Body of pancreas (tissue), 4 donors: ENCODE data around the gene PTPN12.

ENCODE experiments used
- CTCF ChIP-seq, 7 experiments: fragments of 450-650 bp in 4 of 7; fragments of 200-600 bp in 3 of 7; sonication (generic) in 3 of 7; IDR thresholded peaks; one replicate each; pipeline ENCODE4 v1.5.1; 2016 to 2019; ENCODE audit warnings: antibody characterized with exemption in 7 of 7
- POLR2A ChIP-seq, 3 donors: fragments of 450-650 bp; IDR thresholded peaks; one replicate each; pipeline ENCODE4 v1.6.1; 2016; ENCODE audit warnings: antibody characterized with exemption in 3 of 3, mild to moderate bottlenecking in 2 of 3

GRCh38 chr7:77565917-77566316 lies 28.8 kb downstream of the PTPN12 start:
- TF ChIP-seq POLR2A (IDR thresholded peaks at IDR 0.05) (no peak), CTCF (IDR thresholded peaks at IDR 0.05) (no peak)
